GM21528 (cell line): Measurements from ENCODE around the gene FAM209A.
"Not testable (repeated sequence)": the region's sequence is repeated elsewhere in the genome, so short reads cannot be mapped to it uniquely, and the experiment has no call there.

Experiments used
- ATAC-seq: cut with Tn5 transposase; IDR thresholded peaks from one replicate; pipeline ENCODE4 v1.9.1; 2021; ENCODE audit warnings: mild to moderate bottlenecking, moderate library complexity; ENCODE audit not compliant: unreplicated experiment, low FRiP score

FAM209A gene, protein sequence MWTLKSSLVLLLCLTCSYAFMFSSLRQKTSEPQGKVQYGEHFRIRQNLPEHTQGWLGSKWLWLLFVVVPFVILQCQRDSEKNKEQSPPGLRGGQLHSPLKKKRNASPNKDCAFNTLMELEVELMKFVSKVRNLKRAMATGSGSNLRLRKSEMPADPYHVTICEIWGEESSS

DNA sequence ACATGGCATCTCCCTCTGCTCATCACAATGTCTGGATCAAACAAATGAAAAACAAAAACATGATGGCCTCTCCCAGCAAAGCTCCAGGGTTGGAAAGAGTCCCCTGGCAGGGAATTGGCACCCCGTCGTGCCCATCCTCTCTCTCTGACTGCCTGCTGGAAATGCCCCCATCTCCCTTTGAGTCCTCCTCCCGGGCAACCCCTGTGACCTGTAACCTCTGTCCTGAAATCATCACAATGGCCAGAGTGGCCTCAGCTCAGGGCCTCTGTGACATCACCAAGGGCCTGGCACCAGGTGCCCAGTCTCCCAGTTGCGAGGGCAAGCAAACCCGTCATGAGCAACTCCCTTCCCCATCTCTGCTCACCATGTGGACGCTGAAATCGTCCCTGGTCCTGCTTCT, at the start of gene FAM209A:
TSS of gene FAM209A (plus strand) at position 301 of the 400 bp plus-strand sequence. CDS start at position 366, 65 bp downstream.
- not testable (repeated sequence) for ATAC-seq

DNA sequence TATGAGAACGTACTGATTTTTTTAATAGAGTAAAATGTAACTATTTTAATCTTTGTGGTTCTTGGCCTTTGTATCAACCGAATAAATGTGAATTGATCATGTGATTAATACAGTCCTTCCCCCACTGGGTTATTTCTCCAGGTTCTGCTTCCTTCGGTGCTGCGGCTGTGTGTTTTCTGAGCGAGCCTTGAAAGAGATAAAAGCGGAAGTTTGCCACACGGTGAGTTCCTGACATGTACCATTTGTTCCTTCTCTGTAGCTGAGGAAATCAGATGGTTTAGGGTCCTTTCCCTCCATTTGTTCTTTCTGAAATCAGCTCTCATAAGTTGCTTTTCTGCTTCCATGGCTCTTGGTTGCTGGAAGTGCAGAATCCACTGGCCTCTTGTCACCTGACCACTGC, 40.6 kb upstream of the FAM209A start:
- ATAC-seq: no peak

DNA sequence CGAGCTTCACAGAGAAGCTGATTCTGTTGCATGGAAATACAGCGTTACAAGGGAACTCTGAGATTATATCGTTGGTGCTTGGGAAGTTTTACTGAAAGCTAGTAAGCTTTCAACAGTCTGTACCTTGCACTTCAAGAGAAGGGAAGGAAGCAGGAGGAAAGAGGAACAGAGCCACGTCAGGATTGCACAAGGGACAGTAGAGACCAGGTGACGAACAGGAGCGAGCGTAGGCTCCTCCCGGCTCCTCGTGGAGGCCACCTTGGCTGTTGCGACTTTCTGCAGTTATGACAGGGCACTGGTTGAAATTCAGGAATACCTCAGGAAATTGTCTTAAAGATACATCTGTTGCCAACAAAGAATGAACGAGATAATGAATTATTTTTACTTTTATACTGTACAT, 37.3 kb upstream of the FAM209A start:
- no peak for ATAC-seq

DNA sequence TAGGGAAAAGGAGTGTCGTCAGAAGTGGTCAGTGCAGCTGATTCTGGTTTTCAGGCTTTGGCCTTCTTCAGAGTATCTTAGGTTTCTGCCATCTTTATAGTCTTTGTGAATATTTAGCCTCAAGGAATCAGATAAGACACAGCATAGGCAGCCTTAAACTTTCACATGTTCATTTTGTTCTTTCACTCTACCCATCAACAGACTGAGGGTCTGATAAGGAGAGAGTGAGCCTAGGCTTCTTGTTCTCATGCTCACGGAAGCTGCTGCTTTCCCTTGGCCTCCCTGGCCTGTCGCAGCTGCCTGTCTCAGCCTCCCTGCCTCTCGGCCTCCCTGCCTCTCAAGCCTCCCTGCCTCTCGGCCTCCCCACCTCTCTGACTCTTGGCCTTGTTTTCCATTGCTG, 36.0 kb upstream of the FAM209A start:
- ATAC-seq: no peak

DNA sequence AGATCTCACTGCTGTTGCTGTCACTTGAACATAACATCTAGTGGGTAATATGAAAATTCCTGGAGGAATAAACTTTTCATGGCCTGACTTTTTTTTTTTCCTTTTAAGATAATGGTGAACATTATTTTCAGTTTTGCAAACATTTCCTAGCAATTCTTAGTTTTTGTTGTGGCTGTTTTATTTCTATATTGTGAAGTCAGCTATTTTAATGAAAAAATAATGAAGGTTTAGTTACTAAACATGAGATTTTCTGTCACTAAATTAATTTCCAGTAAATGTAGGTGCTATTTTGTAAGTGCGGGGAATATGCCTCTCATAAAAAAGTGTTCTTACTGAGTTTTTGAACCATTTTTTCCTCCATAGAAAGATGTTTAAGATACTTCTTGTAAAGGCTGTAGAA, 23.4 kb upstream of the FAM209A start:
- no peak for ATAC-seq

DNA sequence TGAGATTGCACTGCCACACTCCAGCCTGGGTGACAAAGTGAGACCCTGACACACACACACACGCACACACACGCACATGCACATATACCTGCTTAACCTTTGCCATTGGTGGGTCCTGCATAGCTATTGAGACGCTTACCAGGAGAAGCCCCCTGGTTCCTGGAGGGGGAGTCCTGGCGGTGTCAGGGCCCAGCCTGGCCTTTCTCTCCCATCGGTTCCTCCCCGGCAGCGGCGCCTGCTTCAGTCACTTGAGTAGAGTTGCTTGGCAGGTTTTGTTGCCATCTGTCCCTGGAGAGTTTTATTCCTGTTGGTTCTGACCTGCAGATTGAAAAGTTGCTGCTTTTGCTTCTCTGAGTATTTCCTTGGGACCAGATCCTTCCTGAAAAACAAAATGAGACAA, 20.6 kb upstream of the FAM209A start:
- no peak for ATAC-seq

GRCh38 chr20:56504373-56505005, 20.1 kb upstream of the FAM209A start:
- ATAC-seq: no peak

- no peak for ATAC-seq
Observed at GRCh38 chr20:56506103-56506502, 18.4 kb upstream of the FAM209A start.

DNA sequence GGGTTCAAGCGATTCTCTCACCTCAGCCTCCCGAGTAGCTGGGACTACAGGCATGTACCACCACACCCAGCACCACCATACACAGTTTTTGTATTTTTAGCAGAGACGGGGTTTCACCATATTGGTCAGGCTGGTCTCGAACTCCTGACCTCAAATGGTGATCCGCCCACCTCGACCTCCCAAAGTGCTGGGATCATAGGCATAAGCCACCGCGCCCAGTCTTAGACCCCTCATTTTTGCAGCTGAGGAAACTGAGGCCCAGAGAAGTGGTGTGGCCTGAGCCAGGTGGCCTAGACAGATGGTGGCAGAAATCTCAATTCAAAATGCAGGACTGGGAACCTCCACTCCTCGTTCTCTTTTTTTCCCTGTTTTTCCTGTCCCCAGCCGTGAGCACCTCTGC, 12.6 kb upstream of the FAM209A start:
- no peak for ATAC-seq

DNA sequence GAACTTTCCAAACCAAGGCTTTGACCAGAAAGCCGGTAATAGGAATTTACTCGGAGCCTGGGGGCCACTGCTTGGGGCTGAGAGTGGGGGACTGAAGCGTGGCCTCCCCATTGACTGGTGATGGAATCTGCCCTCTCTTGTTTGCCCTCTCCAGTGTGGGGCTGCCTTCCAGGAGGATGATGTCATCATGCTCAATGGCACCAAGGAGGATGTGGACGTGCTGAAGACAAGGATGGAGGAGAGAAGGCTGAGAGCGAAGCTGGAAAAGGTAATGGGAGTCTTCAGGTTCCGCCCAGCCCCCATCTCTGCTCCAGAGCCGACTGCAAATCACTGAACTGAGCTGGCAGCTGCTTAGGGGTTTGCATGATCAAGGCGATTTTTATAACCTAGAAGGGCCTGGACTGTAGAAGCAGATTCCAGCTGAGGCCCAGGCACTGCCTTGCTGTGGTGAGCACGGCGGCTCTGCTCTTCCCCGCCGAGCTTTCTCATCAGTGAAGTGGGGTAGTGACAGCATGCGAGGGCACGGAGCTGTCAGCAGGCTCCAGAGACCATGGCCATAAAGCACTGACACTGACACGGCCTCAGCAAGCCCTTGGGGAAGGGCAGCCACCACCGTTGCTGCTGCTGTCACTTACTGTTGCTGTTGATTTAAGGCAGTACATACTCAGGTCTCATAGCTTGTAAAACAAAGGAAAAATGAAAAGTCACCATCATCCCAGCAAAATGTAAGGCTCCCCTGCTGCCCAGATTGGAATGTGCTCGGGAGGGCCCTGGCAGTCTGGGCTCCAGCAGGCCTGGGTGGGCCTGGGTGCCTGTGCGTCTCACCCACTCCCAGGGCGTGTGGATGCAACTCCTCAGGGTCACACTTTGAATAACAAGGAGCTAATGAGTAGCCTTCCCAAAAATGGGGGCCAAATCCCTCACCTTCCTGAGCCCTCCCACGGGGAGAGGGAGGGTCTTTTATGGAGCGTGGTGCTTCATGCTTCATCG, 11.1 kb upstream of the FAM209A start:
- no peak for ATAC-seq

DNA sequence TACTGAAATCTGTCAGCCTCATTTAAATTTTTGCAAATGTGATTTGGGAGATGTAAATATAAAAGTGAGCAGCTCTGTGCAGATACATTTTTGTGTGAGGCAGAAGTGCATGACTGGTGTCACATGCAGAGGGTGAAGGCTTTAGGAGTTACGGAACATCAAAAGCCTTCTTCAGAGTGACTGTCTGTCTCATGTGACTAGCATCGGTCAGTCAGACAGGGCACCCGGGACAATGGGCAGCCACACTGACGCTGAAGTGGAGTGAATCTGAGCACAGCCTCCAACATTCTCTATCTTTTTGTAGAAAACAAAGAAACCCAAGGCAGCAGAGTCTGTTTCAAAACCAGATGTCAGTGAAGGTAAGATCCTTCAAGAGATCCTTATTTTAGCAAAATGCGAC, 7.9 kb upstream of the FAM209A start:
- ATAC-seq: no peak

DNA sequence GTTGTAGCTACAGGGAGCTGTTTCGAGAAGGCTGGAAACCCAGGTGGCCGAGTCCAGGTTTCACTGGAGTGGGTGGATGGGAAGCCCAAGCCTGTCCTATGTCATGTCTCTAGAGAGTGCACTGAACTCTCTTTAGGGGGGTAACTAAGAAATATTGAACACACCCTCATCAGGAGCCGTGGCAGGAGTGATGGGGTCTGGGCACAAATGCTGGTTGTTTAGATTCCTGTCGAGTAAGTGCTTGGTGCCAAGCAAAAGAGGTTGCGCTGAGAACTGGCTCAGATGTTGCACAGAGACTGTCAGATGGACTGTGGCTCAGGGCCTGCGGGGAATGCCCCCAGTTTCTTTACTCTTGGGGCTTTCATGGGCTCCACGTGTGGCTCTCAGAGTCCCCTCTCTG, 7.3 kb upstream of the FAM209A start:
- ATAC-seq: no peak

- no peak for ATAC-seq
Observed at GRCh38 chr20:56517641-56518040, 6.9 kb upstream of the FAM209A start.

GRCh38 chr20:56518126-56518525, 6.4 kb upstream of the FAM209A start:
- no peak for ATAC-seq

- no peak for ATAC-seq
Observed at GRCh38 chr20:56518721-56519398, 5.7 kb upstream of the FAM209A start.

GRCh38 chr20:56519551-56519950, 5.0 kb upstream of the FAM209A start:
- ATAC-seq: no peak

GRCh38 chr20:56520180-56520579, 4.4 kb upstream of the FAM209A start:
- ATAC-seq: no peak

DNA sequence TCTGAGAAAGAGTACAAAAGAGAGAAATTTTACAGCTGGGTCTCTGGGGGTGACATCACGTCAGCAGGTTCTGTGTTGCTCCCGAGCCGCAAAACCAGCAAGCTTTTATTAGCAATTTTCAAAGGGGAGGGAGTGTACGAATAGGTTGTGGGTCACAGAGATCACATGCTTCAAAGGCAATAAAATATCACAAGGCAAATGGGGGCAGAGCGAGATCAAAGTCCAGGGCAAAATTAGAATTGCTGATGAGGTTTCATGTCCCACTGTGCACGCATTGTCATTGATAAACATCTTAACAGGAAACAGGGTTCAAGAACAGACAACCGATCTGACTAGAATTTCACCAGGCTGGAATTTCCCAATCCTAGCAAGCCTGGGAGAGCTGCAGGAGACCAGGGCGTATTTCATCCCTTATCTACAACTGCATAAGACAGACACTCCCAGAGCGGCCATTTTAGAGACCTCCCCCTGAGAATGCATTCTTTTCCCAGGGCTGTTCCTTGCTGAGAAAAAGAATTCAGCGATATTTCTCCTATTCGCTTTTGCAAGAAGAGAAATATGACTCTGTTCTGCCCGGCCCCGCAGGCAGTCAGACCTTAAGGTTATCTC, 3.7 kb upstream of the FAM209A start:
- not testable (repeated sequence) for ATAC-seq

- ATAC-seq: no peak
Observed at GRCh38 chr20:56522311-56522710, 2.2 kb upstream of the FAM209A start.

- ATAC-seq: no peak
Observed at GRCh38 chr20:56527521-56527920, 3.0 kb downstream of the FAM209A start.
